ENCODE measurements around the gene GSDMA. TPM values are rescaled to one million over a fixed set of nuclear protein-coding genes. Genes with fewer than 3 reads are reported as not detected.

The GSDMA gene
- total RNA-seq, 2 experiments from 2014 or later = 0.15 to 0.57 TPM

- intact Hi-C loops (cut with micrococcal nuclease; ENCODE audit: unreplicated experiment) = loop anchor here (2.0 to 10.0 kb wide), 2 partner anchors 27 to 199 kb away; partner anchors contain the start of genes LRRC3C and ORMDL3
- Histone ChIP-seq H3K4me1 (ENCODE audit: insufficient read depth, low read length, poor library complexity, severe bottlenecking) (peaks cover 19% of the 10 kb centered on the region), H2AFZ (ENCODE audit: low read length) (peak overlapping the region; percentile 35), H3K79me2 (ENCODE audit: insufficient read depth, low read depth, low read length) (no peaks in the 10 kb centered on the region), H3K36me3 (ENCODE audit: insufficient read depth, low read length) (no peaks in the 10 kb centered on the region), H3K27ac (ENCODE audit: low read depth, low read length, poor library complexity, severe bottlenecking) (peak overlapping the region; percentile 9), H3K4me2 (ENCODE audit: low read length) (peak overlapping the region; percentile 63), H3K4me3 (ENCODE audit: low read depth, low read length, poor library complexity, severe bottlenecking) (peak overlapping the region; percentile 66), H3K9me2 (ENCODE audit: insufficient read depth, low read length) (no peaks in the 10 kb centered on the region), H4K20me1 (ENCODE audit: insufficient read depth, low read length) (no peaks in the 10 kb centered on the region), H3K9me3 (ENCODE audit: low read length) (no peaks in the 10 kb centered on the region)
- POLR2A ChIA-PET = interaction anchor here (1.0 kb wide), 1 partner anchor 178 kb away, joined by 5 read pairs; no protein-coding TSS in a partner anchor
- BruUV-seq (replicated peaks) = no TSS peak
- CTCF ChIA-PET (ENCODE audit: unreplicated experiment) = interaction anchor here (1.2 kb wide), 1 partner anchor 14 kb away, joined by 4 read pairs; no protein-coding TSS in a partner anchor
- no peak for TF ChIP-seq CTCF (conservative IDR thresholded peaks at IDR 0.05; ENCODE audit: low read length)
- TF ChIP-seq EZH2phosphoT487 (IDR thresholded peaks at IDR 0.05; ENCODE audit: borderline replicate concordance, low read depth, low read length) = no peak
- DNase-seq (ENCODE audit: low spot score) = no peak
These were observed 9.3 kb upstream of the GSDMA start for GRCh38 chr17:39953471-39953888.

GRCh38 chr17:39954876-39955275 is 7.9 kb upstream of the GSDMA start:
- Histone ChIP-seq H3K9me2 (ENCODE audit: insufficient read depth, low read length) (no peaks in the 10 kb centered on the region), H3K36me3 (ENCODE audit: insufficient read depth, low read length) (no peaks in the 10 kb centered on the region), H3K4me3 (ENCODE audit: low read depth, low read length, poor library complexity, severe bottlenecking) (no peak overlapping the region), H3K4me1 (ENCODE audit: insufficient read depth, low read length, poor library complexity, severe bottlenecking) (peaks cover 23% of the 10 kb centered on the region), H4K20me1 (ENCODE audit: insufficient read depth, low read length) (no peaks in the 10 kb centered on the region), H3K79me2 (ENCODE audit: insufficient read depth, low read depth, low read length) (no peaks in the 10 kb centered on the region), H3K9me3 (ENCODE audit: low read length) (no peaks in the 10 kb centered on the region), H2AFZ (ENCODE audit: low read length) (no peak overlapping the region), H3K4me2 (ENCODE audit: low read length) (no peak overlapping the region), H3K27ac (ENCODE audit: low read depth, low read length, poor library complexity, severe bottlenecking) (no peak overlapping the region)
- DNase-seq (ENCODE audit: low spot score) = no peak
- TF ChIP-seq EZH2phosphoT487 (IDR thresholded peaks at IDR 0.05; ENCODE audit: borderline replicate concordance, low read depth, low read length) = no peak
- no peak for TF ChIP-seq CTCF (conservative IDR thresholded peaks at IDR 0.05; ENCODE audit: low read length)
- intact Hi-C loops (cut with micrococcal nuclease; ENCODE audit: unreplicated experiment) = loop anchor here (10.0 kb wide), 1 partner anchor 200 kb away; no protein-coding TSS in a partner anchor
- BruUV-seq (replicated peaks) = no TSS peak
- ChIA-PET CTCF (ENCODE audit: unreplicated experiment) (interaction anchor here (0.6 kb wide), 1 partner anchor 28 kb away, joined by 3 read pairs; no protein-coding TSS in a partner anchor), POLR2A (interaction anchor here (0.7 to 1.2 kb wide), 2 partner anchors 11 to 25 kb away, joined by 4 read pairs; partner anchors contain the start of gene PSMD3)

GRCh38 chr17:39955726-39956225 is 7.0 kb upstream of the GSDMA start:
- H3K4me3 ChIP-seq (ENCODE audit: low read depth, low read length, poor library complexity, severe bottlenecking) = no peak overlapping the region
- no peak overlapping the region for H3K27ac ChIP-seq (ENCODE audit: low read depth, low read length, poor library complexity, severe bottlenecking)
- POLR2A ChIA-PET = no interaction called here
- BruUV-seq (replicated peaks) = no TSS peak
- no peaks in the 10 kb centered on the region for H4K20me1 ChIP-seq (ENCODE audit: insufficient read depth, low read length)
- no peaks in the 10 kb centered on the region for H3K79me2 ChIP-seq (ENCODE audit: insufficient read depth, low read depth, low read length)
- peak; percentile 24 for DNase-seq (ENCODE audit: low spot score)
- H3K9me2 ChIP-seq (ENCODE audit: insufficient read depth, low read length) = no peaks in the 10 kb centered on the region
- intact Hi-C loops (cut with micrococcal nuclease; ENCODE audit: unreplicated experiment) = loop anchor here (10.0 kb wide), 1 partner anchor 201 kb away; no protein-coding TSS in a partner anchor
- H2AFZ ChIP-seq (ENCODE audit: low read length) = no peak overlapping the region
- H3K36me3 ChIP-seq (ENCODE audit: insufficient read depth, low read length) = no peaks in the 10 kb centered on the region
- peaks cover 24% of the 10 kb centered on the region for H3K4me1 ChIP-seq (ENCODE audit: insufficient read depth, low read length, poor library complexity, severe bottlenecking)
- H3K9me3 ChIP-seq (ENCODE audit: low read length) = no peaks in the 10 kb centered on the region
- no peak overlapping the region for H3K4me2 ChIP-seq (ENCODE audit: low read length)
- CTCF ChIA-PET (ENCODE audit: unreplicated experiment) = no interaction called here
- TF ChIP-seq EZH2phosphoT487 (IDR thresholded peaks at IDR 0.05; ENCODE audit: borderline replicate concordance, low read depth, low read length) = no peak

Data from OCI-LY7 (cell line).